HEK293 (cell line): ENCODE results near the gene CAV1.

ENCODE experiments used
- CTCF ChIA-PET: fragments of 350-600 bp; formaldehyde crosslinking; extraction: SDS; loops from one replicate; lab custom pipeline; 2021; ENCODE audit warnings: antibody characterized with exemption; lab: Yijun Ruan, JAX
- POLR2A ChIA-PET: fragments of 300-600 bp; formaldehyde crosslinking; extraction: SDS; loops from one replicate; lab custom pipeline; 2020; ENCODE audit warnings: antibody characterized with exemption, inconsistent platforms; lab: Yijun Ruan, JAX
- H3K27ac ChIP-seq: fragments of 200-500 bp; sonication (Bioruptor generic); 2 replicates; pipeline ENCODE4 v1.5.1; 2014; ENCODE audit warnings: low read depth, low read length, control low read depth, inconsistent platforms; ENCODE audit errors: extremely low read depth
- H3K36me3 ChIP-seq, 2 experiments: fragments of 200-500 bp in 1 of 2; sonication (Bioruptor generic) in 1 of 2; 1 replicate in 1 of 2; 2 replicates in 1 of 2; pipeline ENCODE4 v1.5.1; 2014 to 2017; ENCODE audit warnings: inconsistent platforms in 2 of 2, low read length in 2 of 2; ENCODE audit not compliant: control insufficient read depth in 2 of 2, insufficient read depth in 1 of 2
- H3K4me1 ChIP-seq: fragments of 200-500 bp; sonication (Bioruptor generic); 2 replicates; pipeline ENCODE4 v1.5.1; 2014; ENCODE audit warnings: mild to moderate bottlenecking, low read length, inconsistent platforms; ENCODE audit not compliant: control insufficient read depth, insufficient read depth
- H3K4me3 ChIP-seq: 2 replicates; pipeline ENCODE4 v1.5.1; 2011; ENCODE audit warnings: low read depth, mild to moderate bottlenecking, control low read depth, low read length, moderate library complexity
- H3K9me3 ChIP-seq: fragments of 200-500 bp; sonication (Bioruptor generic); 2 replicates; pipeline ENCODE4 v1.5.1; 2014; ENCODE audit warnings: low read depth, low read length, inconsistent platforms; ENCODE audit not compliant: control insufficient read depth, insufficient read depth
- BCL6B ChIP-seq: fragments of 450-650 bp; formaldehyde crosslinking; IDR thresholded peaks from 2 replicates; pipeline ENCODE4 v1.5.1; 2017; ENCODE audit warnings: missing biosample characterization, missing genetic modification characterization
- CTCF ChIP-seq: fragments of 450-650 bp; formaldehyde crosslinking; IDR thresholded peaks from 2 replicates; pipeline ENCODE4 v1.5.1; 2016; ENCODE audit warnings: missing biosample characterization, missing genetic modification characterization
- GLIS2 ChIP-seq: fragments of 450-650 bp; formaldehyde crosslinking; IDR thresholded peaks from 2 replicates; pipeline ENCODE4 v1.5.1; 2016; ENCODE audit warnings: missing biosample characterization, missing genetic modification characterization
- HOXC10 ChIP-seq: sonication (generic); formaldehyde crosslinking; IDR thresholded peaks from 2 replicates; pipeline ENCODE4 v1.8.1; 2023; ENCODE audit warnings: mild to moderate bottlenecking, missing genetic modification reagents
- KLF16 ChIP-seq: fragments of 450-650 bp; formaldehyde crosslinking; IDR thresholded peaks from 2 replicates; pipeline ENCODE4 v1.5.1; 2017; ENCODE audit warnings: missing biosample characterization, missing genetic modification characterization
- KLF17 ChIP-seq: fragments of 450-650 bp; formaldehyde crosslinking; IDR thresholded peaks from 2 replicates; pipeline ENCODE4 v1.5.1; 2016; ENCODE audit warnings: missing biosample characterization, missing genetic modification characterization
- PATZ1 ChIP-seq: fragments of 450-650 bp; formaldehyde crosslinking; IDR thresholded peaks from 2 replicates; pipeline ENCODE4 v1.5.1; 2016; ENCODE audit warnings: missing biosample characterization, missing genetic modification characterization
- PRDM10 ChIP-seq: fragments of 450-650 bp; formaldehyde crosslinking; IDR thresholded peaks from 2 replicates; pipeline ENCODE4 v1.5.1; 2016; ENCODE audit warnings: missing biosample characterization, missing genetic modification characterization
- ZBTB17 ChIP-seq: fragments of 450-650 bp; formaldehyde crosslinking; IDR thresholded peaks from 2 replicates; pipeline ENCODE4 v1.5.1; 2016; ENCODE audit warnings: missing biosample characterization, missing genetic modification characterization
- ZNF121 ChIP-seq: fragments of 450-650 bp; formaldehyde crosslinking; IDR thresholded peaks from 2 replicates; pipeline ENCODE4 v1.5.1; 2016; ENCODE audit warnings: missing biosample characterization, missing genetic modification characterization
- ZNF211 ChIP-seq: fragments of 450-650 bp; formaldehyde crosslinking; IDR thresholded peaks from 2 replicates; pipeline ENCODE4 v1.5.1; 2016; ENCODE audit warnings: low read depth, missing biosample characterization, missing genetic modification characterization
- ZNF324 ChIP-seq: fragments of 450-650 bp; formaldehyde crosslinking; IDR thresholded peaks from 2 replicates; pipeline ENCODE4 v1.5.1; 2016; ENCODE audit warnings: missing biosample characterization, missing genetic modification characterization
- ZNF335 ChIP-seq: fragments of 450-650 bp; formaldehyde crosslinking; conservative IDR thresholded peaks from 2 replicates; pipeline ENCODE4 v1.5.1; 2016; ENCODE audit warnings: missing biosample characterization, missing genetic modification characterization
- ZNF366 ChIP-seq: fragments of 450-650 bp; formaldehyde crosslinking; conservative IDR thresholded peaks from 2 replicates; pipeline ENCODE4 v1.5.1; 2016; ENCODE audit warnings: missing biosample characterization, missing genetic modification characterization
- ZNF391 ChIP-seq: fragments of 450-650 bp; formaldehyde crosslinking; IDR thresholded peaks from 2 replicates; pipeline ENCODE4 v1.5.1; 2016; ENCODE audit warnings: low read depth, missing biosample characterization, missing genetic modification characterization, borderline replicate concordance
- ZNF398 ChIP-seq: fragments of 450-650 bp; formaldehyde crosslinking; IDR thresholded peaks from 2 replicates; pipeline ENCODE4 v1.5.1; 2017; ENCODE audit warnings: missing biosample characterization, missing genetic modification characterization
- ZNF600 ChIP-seq: fragments of 450-650 bp; formaldehyde crosslinking; IDR thresholded peaks from 2 replicates; pipeline ENCODE4 v1.5.1; 2016; ENCODE audit warnings: missing biosample characterization, missing genetic modification characterization
- ZSCAN30 ChIP-seq: fragments of 450-650 bp; IDR thresholded peaks from 2 replicates; pipeline ENCODE4 v1.5.1; 2018; ENCODE audit warnings: missing biosample characterization, mild to moderate bottlenecking, missing genetic modification characterization, moderate library complexity
- ZXDB ChIP-seq: fragments of 450-650 bp; formaldehyde crosslinking; IDR thresholded peaks from 2 replicates; pipeline ENCODE4 v1.5.1; 2016; ENCODE audit warnings: missing biosample characterization, missing genetic modification characterization

The CAV1 gene

GRCh38 chr7:116525298-116525912 is 569 bp downstream of the CAV1 start (continued):
- TF ChIP-seq PRDM10 (tag by site-specific recombination) (peak; percentile 36; the same call in 1 of the 2 replicates), ZNF335 (tag by site-specific recombination) (peak; percentile 72), ZNF121 (tag by site-specific recombination) (no peak), KLF17 (tag by site-specific recombination) (peak; percentile 25; the same call in 1 of the 2 replicates), ZNF398 (peak; percentile 40; the same call in 1 of the 2 replicates)

GRCh38 chr7:116525913-116526861 is 1.4 kb downstream of the CAV1 start:
- ChIA-PET CTCF (interaction anchor here (0.5 to 2.4 kb wide), 40 partner anchors 9 to 859 kb away, joined by 3 to 36 read pairs (median 4); no protein-coding TSS in a partner anchor), POLR2A (interaction anchor here (0.5 to 2.0 kb wide), 13 partner anchors 11 to 146 kb away, joined by 3 to 8 read pairs (median 3); partner anchors contain the start of genes CAV2 and MET)
- peak overlapping the region; percentile 59 for H3K4me3 ChIP-seq
- 0 out of 2 replicates have a peak, but pooled peaks cover 4% of the 10 kb centered on the region for H3K4me1 ChIP-seq
- peak overlapping the region; percentile 93; the same call in 1 of the 2 replicates for H3K27ac ChIP-seq
- H3K9me3 ChIP-seq, result no peaks in the 10 kb centered on the region
- no peaks in the 10 kb centered on the region for H3K36me3 ChIP-seq
- TF ChIP-seq PATZ1 (tag by site-specific recombination) (peak; percentile 36; the same call in 1 of the 2 replicates), ZNF600 (tag by site-specific recombination) (no peak), ZNF391 (tag by site-specific recombination) (0 out of 2 replicates have a peak, but pooled peaks have one; percentile 55), KLF16 (tag by site-specific recombination) (peak; percentile 82), ZXDB (tag by site-specific recombination) (peak; percentile 52), HOXC10 (0 out of 2 replicates have a peak, but pooled peaks have one; percentile 13), BCL6B (tag by site-specific recombination) (0 out of 2 replicates have a peak, but pooled peaks have one; percentile 7), ZBTB17 (peak; percentile 97), CTCF (tag by site-specific recombination) (peak; percentile 72), ZSCAN30 (tag by site-specific recombination) (peak; percentile 84), ZNF324 (0 out of 2 replicates have a peak, but pooled peaks have one; percentile 31), KLF17 (tag by site-specific recombination) (peak; percentile 50; the same call in 1 of the 2 replicates), ZNF366 (no peak), GLIS2 (tag by site-specific recombination) (peak; percentile 28; the same call in 1 of the 2 replicates), ZNF211 (tag by site-specific recombination) (no peak)
